B cell (primary cell): ENCODE data around the gene CPT1A.

Experiments used
- EZH2 ChIP-seq: IDR thresholded peaks from 2 replicates; pipeline ENCODE4 v1.6.1; 2012; ENCODE audit warnings: borderline replicate concordance, low read depth, mild to moderate bottlenecking, moderate library complexity, low read length; ENCODE audit not compliant: insufficient read depth, poor library complexity, severe bottlenecking
- TF ChIP-seq, protein P1 (sequence below): fragments of 200-600 bp; IDR thresholded peaks from one replicate; pipeline ENCODE4 v1.8.0; 2022; ENCODE audit warnings: antibody characterized with exemption, mild to moderate bottlenecking

GRCh38 chr11:68762481-68762880 lies 79.2 kb downstream of the CPT1A start:
- TF ChIP-seq, protein P1, sequence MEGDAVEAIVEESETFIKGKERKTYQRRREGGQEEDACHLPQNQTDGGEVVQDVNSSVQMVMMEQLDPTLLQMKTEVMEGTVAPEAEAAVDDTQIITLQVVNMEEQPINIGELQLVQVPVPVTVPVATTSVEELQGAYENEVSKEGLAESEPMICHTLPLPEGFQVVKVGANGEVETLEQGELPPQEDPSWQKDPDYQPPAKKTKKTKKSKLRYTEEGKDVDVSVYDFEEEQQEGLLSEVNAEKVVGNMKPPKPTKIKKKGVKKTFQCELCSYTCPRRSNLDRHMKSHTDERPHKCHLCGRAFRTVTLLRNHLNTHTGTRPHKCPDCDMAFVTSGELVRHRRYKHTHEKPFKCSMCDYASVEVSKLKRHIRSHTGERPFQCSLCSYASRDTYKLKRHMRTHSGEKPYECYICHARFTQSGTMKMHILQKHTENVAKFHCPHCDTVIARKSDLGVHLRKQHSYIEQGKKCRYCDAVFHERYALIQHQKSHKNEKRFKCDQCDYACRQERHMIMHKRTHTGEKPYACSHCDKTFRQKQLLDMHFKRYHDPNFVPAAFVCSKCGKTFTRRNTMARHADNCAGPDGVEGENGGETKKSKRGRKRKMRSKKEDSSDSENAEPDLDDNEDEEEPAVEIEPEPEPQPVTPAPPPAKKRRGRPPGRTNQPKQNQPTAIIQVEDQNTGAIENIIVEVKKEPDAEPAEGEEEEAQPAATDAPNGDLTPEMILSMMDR = no peak
- TF ChIP-seq EZH2 = no peak
